ENCODE measurements around the gene RPS21. TPM values are rescaled to one million over a fixed set of nuclear protein-coding genes. Genes with fewer than 3 reads are reported as not detected.

The RPS21 gene
- polyA plus RNA-seq, 1 of the 3 experiments (the other 2 are of a cell fraction) = 16,625 TPM

DNA sequence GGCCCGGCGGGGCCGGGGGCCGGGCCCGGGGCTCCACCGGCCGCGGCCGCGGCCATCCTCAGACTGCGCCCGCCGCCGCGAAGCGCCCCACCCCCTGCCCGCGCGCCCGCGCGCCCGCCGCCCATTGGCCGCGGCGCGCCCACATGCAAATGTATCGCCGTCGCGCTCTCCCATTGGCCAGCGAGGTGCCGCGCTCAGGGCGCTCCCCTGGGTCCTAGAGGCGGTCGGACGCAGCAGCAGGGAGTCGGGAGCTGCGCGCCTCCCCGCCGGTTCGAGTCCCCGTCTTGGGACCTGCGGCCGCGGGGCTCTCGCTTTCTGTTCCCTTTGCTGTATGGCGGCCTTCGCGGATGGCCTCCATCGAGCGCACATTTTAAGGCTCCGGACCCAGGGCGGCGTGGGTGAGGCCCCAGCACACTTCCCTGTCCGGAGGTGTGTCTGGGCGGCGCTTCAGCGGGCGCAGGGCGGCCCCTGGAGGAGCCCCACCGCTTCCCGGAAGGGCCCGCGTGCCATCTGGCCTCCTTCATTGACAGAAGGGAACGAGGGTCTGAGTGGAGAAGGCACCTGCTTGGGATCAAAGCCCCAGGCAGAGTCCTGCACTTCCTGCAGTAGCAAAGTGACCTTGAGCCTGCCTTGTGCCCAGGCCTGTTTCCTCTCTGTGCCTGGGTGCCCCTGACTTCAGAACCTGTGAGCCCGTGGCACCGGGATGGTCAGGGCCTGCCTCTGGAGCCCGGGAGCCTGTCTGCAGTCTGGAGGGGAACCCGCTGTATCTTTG, 20.5 kb downstream of the RPS21 start, which contains the start of gene CABLES2:
Gene CABLES2 (minus strand): TSS at position 65 of the 772 bp plus-strand sequence. CDS start 9 bp downstream, at position 56.
- WGBS (ENCODE audit: low lambda C conversion rate) = 17% methylated on average over 29 of the region's 73 CpGs
- Histone ChIP-seq H2AFZ (ENCODE audit: low read depth) (peak within 1 kb of the TSS; percentile 62; the same call in 1 of the 2 replicates), H3K27ac (ENCODE audit: low read depth in 2 of 2, low read length in 1 of 2) (peak within 1 kb of the TSS in 1 of 2 experiments; percentile 65; a peak in 1 of 4 replicates), H3K27me3 (ENCODE audit: insufficient read depth) (no peaks in the 10 kb centered on the region), H4K20me1 (ENCODE audit: insufficient read depth) (peaks cover 5% of the 10 kb centered on the region; the same call in 1 of the 2 replicates), H3K79me2 (ENCODE audit: insufficient read depth) (peaks cover 10% of the 10 kb centered on the region; the same call in 1 of the 2 replicates), H3K9me2 (no peaks in the 10 kb centered on the region), H3K36me3 (replicated peaks in 1 of 2; ENCODE audit: control insufficient read depth in 1 of 2, insufficient read depth in 2 of 2, low read length in 1 of 2) (no peaks in the 10 kb centered on the region), H3K9me3 (no peaks in the 10 kb centered on the region), H3K4me1 (ENCODE audit: control insufficient read depth in 1 of 2, insufficient read depth in 2 of 2, low read depth in 1 of 2, low read length in 1 of 2) (peaks cover 0 to 64% of the 10 kb centered on the region in 2 experiments; a peak in 1 of 4 replicates), H3K4me2 (peak within 1 kb of the TSS; percentile 90), H3K9ac (peak within 1 kb of the TSS; percentile 70), H3F3A (replicated peaks; ENCODE audit: insufficient read depth) (no peaks in the 10 kb centered on the region), H3K4me3 (ENCODE audit: low read depth in 2 of 2, low read length in 1 of 2) (peak within 1 kb of the TSS; percentile 66 to 76)
- DNase-seq = peak; percentile 97
- ChIA-PET POLR2A (no interaction called here), CTCF (interaction anchor here (0.6 to 1.2 kb wide), 2 partner anchors 25 to 210 kb away, joined by 3 to 5 read pairs; no protein-coding TSS in a partner anchor)
- TF ChIP-seq MXI1 (IDR thresholded peaks at IDR 0.05; ENCODE audit: low read depth, low read length) (peak; percentile 18; the same call in 1 of the 2 replicates), JUND (IDR thresholded peaks at IDR 0.05) (no peak), FOSL2 (IDR thresholded peaks at IDR 0.05; ENCODE audit: borderline replicate concordance, low read depth) (no peak), POLR2AphosphoS5 (IDR thresholded peaks at IDR 0.05; ENCODE audit: low read depth, low read length) (no peak), RCOR1 (IDR thresholded peaks at IDR 0.05; ENCODE audit: low read length) (peak; percentile 36), TCF12 (IDR thresholded peaks at IDR 0.05) (no peak), RFX5 (IDR thresholded peaks at IDR 0.05; ENCODE audit: low read length) (no peak), TAF1 (IDR thresholded peaks at IDR 0.05; ENCODE audit: borderline replicate concordance, low read depth, low read length) (peak; percentile 69), EP300 (IDR thresholded peaks at IDR 0.05; ENCODE audit: borderline replicate concordance in 1 of 2, low read depth in 1 of 2, low read length in 1 of 2) (no peak), RAD21 (IDR thresholded peaks at IDR 0.05; ENCODE audit: low read length) (no peak), GABPA (IDR thresholded peaks at IDR 0.05; ENCODE audit: low read depth) (no peak), NFIC (IDR thresholded peaks at IDR 0.05; ENCODE audit: borderline replicate concordance) (no peak), CHD2 (IDR thresholded peaks at IDR 0.05; ENCODE audit: low read length, partially characterized antibody) (peak; percentile 42), MEF2A (IDR thresholded peaks at IDR 0.05; ENCODE audit: borderline replicate concordance, low read depth) (no peak), SMC3 (IDR thresholded peaks at IDR 0.05; ENCODE audit: low read depth, low read length) (no peak), RXRA (IDR thresholded peaks at IDR 0.05; ENCODE audit: borderline replicate concordance, low read depth) (no peak), SIN3A (IDR thresholded peaks at IDR 0.05; ENCODE audit: borderline replicate concordance, low read depth, low read length) (no peak), FOXM1 (IDR thresholded peaks at IDR 0.05; ENCODE audit: low read depth) (no peak), EZH2phosphoT487 (IDR thresholded peaks at IDR 0.05; ENCODE audit: borderline replicate concordance, low read depth) (no peak)
- TF ChIP-seq, protein P1, sequence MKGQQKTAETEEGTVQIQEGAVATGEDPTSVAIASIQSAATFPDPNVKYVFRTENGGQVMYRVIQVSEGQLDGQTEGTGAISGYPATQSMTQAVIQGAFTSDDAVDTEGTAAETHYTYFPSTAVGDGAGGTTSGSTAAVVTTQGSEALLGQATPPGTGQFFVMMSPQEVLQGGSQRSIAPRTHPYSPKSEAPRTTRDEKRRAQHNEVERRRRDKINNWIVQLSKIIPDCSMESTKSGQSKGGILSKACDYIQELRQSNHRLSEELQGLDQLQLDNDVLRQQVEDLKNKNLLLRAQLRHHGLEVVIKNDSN (IDR thresholded peaks at IDR 0.05; ENCODE audit: borderline replicate concordance, low read depth) = no peak
- TF ChIP-seq, protein P2, sequence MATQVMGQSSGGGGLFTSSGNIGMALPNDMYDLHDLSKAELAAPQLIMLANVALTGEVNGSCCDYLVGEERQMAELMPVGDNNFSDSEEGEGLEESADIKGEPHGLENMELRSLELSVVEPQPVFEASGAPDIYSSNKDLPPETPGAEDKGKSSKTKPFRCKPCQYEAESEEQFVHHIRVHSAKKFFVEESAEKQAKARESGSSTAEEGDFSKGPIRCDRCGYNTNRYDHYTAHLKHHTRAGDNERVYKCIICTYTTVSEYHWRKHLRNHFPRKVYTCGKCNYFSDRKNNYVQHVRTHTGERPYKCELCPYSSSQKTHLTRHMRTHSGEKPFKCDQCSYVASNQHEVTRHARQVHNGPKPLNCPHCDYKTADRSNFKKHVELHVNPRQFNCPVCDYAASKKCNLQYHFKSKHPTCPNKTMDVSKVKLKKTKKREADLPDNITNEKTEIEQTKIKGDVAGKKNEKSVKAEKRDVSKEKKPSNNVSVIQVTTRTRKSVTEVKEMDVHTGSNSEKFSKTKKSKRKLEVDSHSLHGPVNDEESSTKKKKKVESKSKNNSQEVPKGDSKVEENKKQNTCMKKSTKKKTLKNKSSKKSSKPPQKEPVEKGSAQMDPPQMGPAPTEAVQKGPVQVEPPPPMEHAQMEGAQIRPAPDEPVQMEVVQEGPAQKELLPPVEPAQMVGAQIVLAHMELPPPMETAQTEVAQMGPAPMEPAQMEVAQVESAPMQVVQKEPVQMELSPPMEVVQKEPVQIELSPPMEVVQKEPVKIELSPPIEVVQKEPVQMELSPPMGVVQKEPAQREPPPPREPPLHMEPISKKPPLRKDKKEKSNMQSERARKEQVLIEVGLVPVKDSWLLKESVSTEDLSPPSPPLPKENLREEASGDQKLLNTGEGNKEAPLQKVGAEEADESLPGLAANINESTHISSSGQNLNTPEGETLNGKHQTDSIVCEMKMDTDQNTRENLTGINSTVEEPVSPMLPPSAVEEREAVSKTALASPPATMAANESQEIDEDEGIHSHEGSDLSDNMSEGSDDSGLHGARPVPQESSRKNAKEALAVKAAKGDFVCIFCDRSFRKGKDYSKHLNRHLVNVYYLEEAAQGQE (IDR thresholded peaks at IDR 0.05; ENCODE audit: low read depth, low read length) = no peak
- TF ChIP-seq, protein P3, sequence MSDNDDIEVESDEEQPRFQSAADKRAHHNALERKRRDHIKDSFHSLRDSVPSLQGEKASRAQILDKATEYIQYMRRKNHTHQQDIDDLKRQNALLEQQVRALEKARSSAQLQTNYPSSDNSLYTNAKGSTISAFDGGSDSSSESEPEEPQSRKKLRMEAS (IDR thresholded peaks at IDR 0.05; ENCODE audit: low read depth) = peak; percentile 61
- TF ChIP-seq, protein P4, sequence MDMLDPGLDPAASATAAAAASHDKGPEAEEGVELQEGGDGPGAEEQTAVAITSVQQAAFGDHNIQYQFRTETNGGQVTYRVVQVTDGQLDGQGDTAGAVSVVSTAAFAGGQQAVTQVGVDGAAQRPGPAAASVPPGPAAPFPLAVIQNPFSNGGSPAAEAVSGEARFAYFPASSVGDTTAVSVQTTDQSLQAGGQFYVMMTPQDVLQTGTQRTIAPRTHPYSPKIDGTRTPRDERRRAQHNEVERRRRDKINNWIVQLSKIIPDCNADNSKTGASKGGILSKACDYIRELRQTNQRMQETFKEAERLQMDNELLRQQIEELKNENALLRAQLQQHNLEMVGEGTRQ (IDR thresholded peaks at IDR 0.05; ENCODE audit: borderline replicate concordance, low read depth, low read length) = no peak
- TF ChIP-seq, protein P5, sequence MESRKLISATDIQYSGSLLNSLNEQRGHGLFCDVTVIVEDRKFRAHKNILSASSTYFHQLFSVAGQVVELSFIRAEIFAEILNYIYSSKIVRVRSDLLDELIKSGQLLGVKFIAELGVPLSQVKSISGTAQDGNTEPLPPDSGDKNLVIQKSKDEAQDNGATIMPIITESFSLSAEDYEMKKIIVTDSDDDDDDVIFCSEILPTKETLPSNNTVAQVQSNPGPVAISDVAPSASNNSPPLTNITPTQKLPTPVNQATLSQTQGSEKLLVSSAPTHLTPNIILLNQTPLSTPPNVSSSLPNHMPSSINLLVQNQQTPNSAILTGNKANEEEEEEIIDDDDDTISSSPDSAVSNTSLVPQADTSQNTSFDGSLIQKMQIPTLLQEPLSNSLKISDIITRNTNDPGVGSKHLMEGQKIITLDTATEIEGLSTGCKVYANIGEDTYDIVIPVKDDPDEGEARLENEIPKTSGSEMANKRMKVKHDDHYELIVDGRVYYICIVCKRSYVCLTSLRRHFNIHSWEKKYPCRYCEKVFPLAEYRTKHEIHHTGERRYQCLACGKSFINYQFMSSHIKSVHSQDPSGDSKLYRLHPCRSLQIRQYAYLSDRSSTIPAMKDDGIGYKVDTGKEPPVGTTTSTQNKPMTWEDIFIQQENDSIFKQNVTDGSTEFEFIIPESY (IDR thresholded peaks at IDR 0.05; ENCODE audit: borderline replicate concordance, low read depth) = no peak
